Adipose tissue (tissue), 3 donors: ENCODE results near the gene CCDC73. TPM values are rescaled to one million over a fixed set of nuclear protein-coding genes. Genes with fewer than 3 reads are reported as not detected.
"Not testable (repeated sequence)": the region's sequence is repeated elsewhere in the genome, so short reads cannot be mapped to it uniquely, and the experiment has no call there.

ENCODE experiments used
- H3K27ac ChIP-seq: one replicate; pipeline ENCODE4 v1.5.1; 2013; ENCODE audit warnings: low read depth, low read length
- WGBS, 3 donors: extraction: QIAGEN DNeasy Blood & Tissue Kit; methylation state at CpG; one replicate each; pipeline ENCODE4 v1.1.7; 2013; 5-methylcytosine and 5-hydroxymethylcytosine counted together
- polyA plus RNA-seq, 3 donors: library from polyadenylated mRNA; stranded (reverse); fragments of 200-250 nt; gene quantifications; one replicate each; pipeline ENCODE4 v1.2.3, GENCODE V29; 2013
- donor health status: healthy with polysubstance abuse.
- donor health status: Bipolar disorder and iron deficiency.
- donor health status: healthy.

CCDC73 gene
- polyA plus RNA-seq, 3 donors: 0.11 TPM; not detected in 2

GRCh38 chr11:32817852-32818183, 23.4 kb upstream of the CCDC73 start:
- no peak overlapping the region for H3K27ac ChIP-seq
- WGBS, 3 donors: 76 to 87% (median 81%) methylated on average over 3 of the region's 3 CpGs

DNA sequence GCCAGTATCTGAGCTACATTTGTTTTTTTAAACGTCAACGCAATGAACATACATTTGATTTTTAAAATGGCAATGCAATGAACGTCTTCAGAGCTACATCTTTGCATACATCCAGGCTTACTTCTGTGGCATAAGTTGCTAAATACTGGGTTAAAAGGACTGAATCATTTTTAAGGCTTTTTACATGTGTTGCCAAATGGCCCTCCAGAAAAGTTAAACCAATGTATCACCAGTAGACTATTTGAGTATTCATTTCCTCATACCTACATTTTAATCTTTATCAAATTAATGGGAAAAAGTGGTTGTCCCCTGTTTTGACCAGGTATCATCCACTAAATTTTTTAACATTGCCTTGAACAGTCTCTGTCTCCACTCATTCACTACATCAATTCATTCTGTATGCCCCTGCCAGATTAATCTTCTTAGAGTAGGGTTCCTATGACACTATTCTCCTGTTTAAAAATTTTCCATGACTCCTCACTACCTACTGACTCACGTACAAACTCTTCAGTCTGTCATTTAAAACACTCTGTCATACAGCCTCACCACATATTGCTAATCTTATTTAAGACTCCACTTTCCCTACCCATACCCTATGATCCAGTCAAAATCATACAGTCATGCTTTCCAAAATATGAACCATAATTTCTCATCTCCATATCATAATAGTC, 22.9 kb upstream of the CCDC73 start:
- 78 to 92% (median 81%) methylated on average over 4 of the region's 4 CpGs for WGBS, 3 donors

GRCh38 chr11:32809313-32809712, 14.9 kb upstream of the CCDC73 start:
- WGBS, 3 donors: 19 to 35% (median 29%) methylated on average over 3 of the region's 3 CpGs
- no peak overlapping the region for H3K27ac ChIP-seq

More for the DNA sequence above, 22.9 kb upstream of the CCDC73 start:
- no peak overlapping the region for H3K27ac ChIP-seq

GRCh38 chr11:32796425-32796824, 2.0 kb upstream of the CCDC73 start:
- no peak overlapping the region for H3K27ac ChIP-seq
- WGBS, 3 donors: 80 to 87% (median 84%) methylated on average over 3 of the region's 3 CpGs

- no peak overlapping the region for H3K27ac ChIP-seq
- WGBS, 3 donors: 16 to 18% (median 16%) methylated on average over 13 of the region's 13 CpGs
These were observed 1.4 kb downstream of the CCDC73 start for GRCh38 chr11:32792948-32793475.

DNA sequence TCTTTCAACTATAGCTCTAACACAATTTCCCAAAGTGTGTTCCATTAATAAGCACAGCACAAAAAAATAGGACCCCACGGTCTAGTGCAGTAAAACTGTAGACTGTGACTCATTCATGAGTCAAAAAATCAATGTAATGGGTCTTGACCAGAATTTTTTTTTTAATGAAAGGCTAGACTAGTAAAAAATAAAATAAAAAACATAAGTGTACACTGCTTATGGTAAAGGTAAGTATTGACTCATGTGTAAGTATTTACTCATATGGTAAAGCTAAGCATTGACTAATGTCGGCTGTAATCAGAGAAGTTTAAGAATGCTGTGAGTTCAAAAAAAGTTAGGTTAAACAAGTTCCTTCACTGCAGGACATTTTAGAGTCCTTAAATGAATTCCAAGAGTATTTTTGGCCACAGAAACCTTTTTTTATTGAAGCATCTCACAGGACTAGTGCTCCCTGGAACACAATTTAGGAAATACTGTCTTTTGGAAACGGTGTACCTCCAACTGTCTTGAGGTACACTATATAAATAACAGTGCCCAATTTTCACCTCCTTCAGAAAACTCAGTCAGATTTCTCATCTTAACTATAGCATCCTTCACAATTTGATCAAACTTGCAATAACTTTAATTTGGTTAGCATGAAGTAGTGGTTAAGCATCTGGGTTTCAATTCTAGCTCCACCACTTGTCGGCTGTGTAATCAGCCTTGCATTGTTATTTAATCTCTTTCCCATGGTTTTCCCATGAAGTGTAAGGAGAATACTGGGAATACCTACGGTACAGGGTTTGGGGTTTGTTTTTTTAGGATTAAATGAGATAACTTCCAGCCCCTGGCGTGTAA, 2.1 kb downstream of the CCDC73 start:
- 31 to 44% (median 39%) methylated on average over 6 of the region's 6 CpGs for WGBS, 3 donors
- H3K27ac ChIP-seq: no peak overlapping the region

DNA sequence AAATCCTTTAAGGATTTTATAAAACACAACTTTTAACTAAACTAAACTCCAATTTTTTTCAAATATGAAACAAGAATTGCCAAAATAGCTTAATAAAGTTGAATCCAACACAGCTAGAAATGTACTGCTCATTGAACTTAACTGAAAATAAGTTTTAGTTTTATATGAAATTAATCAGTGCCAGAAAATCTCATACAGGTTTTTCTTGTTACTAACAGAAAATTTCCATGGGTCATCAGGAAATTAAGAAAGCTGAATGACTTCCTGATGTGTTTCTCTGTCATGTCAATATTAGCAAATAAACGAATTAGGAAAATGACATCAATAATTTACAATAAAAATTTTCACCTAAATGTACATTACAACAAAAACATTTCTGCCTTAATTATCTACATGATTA, 3.5 kb downstream of the CCDC73 start:
- 38 to 49% (median 39%) methylated on average over 1 of the region's 1 CpG for WGBS, 3 donors
- no peak overlapping the region for H3K27ac ChIP-seq

- H3K27ac ChIP-seq: no peak overlapping the region
These were observed 7.7 kb downstream of the CCDC73 start for GRCh38 chr11:32786811-32787210.

DNA sequence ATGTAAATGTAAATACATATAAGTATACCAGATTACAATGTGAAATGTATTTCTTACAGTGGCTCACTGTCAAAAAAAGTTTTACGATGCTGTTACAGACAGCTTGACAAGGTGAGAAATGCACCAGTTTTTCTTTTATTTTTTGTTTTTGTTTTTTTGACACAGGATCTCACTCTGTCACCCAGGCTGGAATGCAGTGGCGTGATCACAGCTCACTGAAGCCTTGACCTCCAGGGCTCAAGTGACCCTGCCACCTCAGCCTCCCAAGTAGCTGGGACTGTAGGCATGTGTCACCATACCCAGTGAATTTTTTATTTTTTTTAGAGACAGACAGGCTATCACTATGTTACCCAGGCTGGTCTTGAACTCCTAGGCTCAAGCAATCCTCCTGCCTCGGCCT, 9.2 kb downstream of the CCDC73 start:
- no peak overlapping the region for H3K27ac ChIP-seq
- WGBS, 3 donors: 88 to 93% (median 90%) methylated on average over 3 of the region's 3 CpGs

DNA sequence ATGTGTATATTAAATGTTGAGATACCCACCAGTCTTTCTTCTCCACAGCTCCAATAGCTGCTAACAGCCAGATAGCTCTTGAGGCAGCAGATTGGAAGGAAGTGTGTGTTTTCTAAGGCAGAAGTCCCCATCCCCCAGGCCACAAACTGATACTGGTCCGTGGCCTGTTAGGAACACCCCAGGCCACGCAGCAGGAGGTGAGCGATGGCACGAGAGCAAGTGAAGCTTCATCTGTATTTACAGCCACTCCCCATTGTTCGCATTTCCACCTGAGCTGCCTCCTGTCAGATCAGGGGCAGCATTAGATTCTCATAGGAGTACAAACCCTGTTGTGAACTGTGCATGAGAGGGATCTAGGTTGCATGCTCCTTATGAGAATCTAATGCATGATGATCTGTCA, 12.7 kb downstream of the CCDC73 start:
- no peak overlapping the region for H3K27ac ChIP-seq
- WGBS, 3 donors: 70 to 78% (median 77%) methylated on average over 5 of the region's 5 CpGs

- 84 to 94% (median 87%) methylated on average over 2 of the region's 2 CpGs for WGBS, 3 donors
These were observed 13.6 kb downstream of the CCDC73 start for GRCh38 chr11:32780839-32781238.

GRCh38 chr11:32779136-32779535, 15.3 kb downstream of the CCDC73 start:
- no peak overlapping the region for H3K27ac ChIP-seq

More at GRCh38 chr11:32780839-32781238, 13.6 kb downstream of the CCDC73 start:
- H3K27ac ChIP-seq: not testable (repeated sequence)

DNA sequence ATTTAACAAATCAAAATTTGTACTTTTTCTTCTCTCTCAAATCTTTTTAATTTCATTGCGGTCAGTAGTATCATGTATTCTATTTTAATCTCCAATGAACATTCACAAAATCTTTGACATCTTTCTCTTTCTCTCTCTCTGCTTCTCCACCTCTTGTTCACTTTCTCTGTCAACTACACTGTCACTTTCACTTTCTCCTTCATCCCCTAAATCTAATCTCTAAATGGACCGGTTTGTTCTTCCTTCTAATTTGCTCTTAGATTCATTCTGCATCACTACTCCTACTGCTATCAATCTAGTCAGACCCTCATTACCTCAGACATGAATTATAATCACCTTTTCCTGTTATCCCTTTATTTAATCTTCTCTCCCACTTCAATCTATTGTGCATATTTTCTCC, 18.6 kb downstream of the CCDC73 start:
- WGBS, 3 donors: 46 to 66% (median 54%) methylated on average over 2 of the region's 2 CpGs
- no peak overlapping the region for H3K27ac ChIP-seq

- 55 to 86% (median 63%) methylated on average over 2 of the region's 2 CpGs for WGBS, 3 donors
- no peak overlapping the region for H3K27ac ChIP-seq
These were observed 20.4 kb downstream of the CCDC73 start for GRCh38 chr11:32774081-32774480.

GRCh38 chr11:32772731-32773130, 21.7 kb downstream of the CCDC73 start:
- H3K27ac ChIP-seq: no peak overlapping the region

DNA sequence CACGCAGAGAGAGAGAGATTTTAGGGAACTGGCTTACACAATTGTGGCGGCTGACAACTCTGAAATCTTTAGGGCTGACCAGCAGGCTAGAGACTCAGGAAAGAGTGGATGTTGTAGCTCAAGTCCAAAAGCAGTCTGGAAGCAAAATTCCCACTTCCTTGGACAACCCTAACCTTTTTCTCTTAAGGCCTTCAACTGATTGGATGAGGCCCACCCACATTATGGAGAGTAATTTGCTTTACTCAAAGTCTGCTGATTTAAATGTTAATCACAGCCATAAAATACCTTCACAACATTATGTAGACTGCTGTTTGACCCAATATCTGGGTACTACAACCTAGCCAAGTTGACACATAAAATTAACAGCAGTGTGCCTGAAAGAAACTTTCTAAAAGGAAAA, 32.7 kb downstream of the CCDC73 start:
- not testable (repeated sequence) for H3K27ac ChIP-seq
- WGBS, 3 donors: 71 to 85% (median 80%) methylated on average over 2 of the region's 2 CpGs

DNA sequence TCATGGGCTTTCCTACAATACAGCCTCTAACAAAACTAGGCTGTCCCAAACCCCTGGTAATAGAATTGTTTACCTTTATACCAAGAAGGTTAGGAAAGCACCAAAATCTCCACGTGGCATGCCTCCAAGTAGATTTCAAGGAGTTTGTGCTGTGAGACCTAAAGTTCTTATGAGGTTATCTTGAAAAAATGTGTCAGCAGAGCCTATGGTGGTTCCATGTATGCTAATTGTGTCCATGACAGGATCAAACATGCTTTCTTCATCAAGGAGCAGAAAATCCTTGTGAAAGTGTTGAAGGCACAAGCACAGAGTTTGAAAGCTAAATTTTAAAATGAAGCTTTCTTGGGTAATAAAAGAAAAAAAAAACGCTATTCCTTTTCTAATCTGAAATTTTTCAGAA, 36.2 kb downstream of the CCDC73 start:
- H3K27ac ChIP-seq: no peak overlapping the region
- 54 to 73% (median 72%) methylated on average over 2 of the region's 2 CpGs for WGBS, 3 donors

- WGBS, 3 donors: 63 to 92% (median 73%) methylated on average over 1 of the region's 1 CpG
- H3K27ac ChIP-seq: not testable (repeated sequence)
These were observed 41.3 kb downstream of the CCDC73 start for GRCh38 chr11:32753181-32753580.

DNA sequence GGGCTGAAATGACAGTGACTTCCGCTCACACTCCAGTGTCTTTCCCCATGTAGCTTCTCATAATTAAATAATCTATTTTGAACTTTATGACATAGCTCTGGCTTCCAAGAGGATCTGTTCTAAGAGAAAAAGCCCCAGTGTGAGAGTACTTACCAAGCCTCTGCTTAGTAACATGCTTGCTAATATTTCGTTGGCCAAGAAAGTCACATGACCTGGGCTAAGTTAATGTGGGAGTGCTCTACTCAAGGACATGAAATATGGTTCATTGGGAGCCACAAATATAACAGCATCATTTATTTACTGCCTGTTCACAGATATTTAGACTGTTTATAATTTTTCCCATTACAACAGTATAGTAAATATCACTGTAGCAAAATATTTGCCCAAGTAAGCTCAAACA, 42.5 kb downstream of the CCDC73 start:
- no peak overlapping the region for H3K27ac ChIP-seq
- WGBS, 3 donors: 79 to 88% (median 83%) methylated on average over 2 of the region's 2 CpGs

GRCh38 chr11:32751381-32751780, 43.1 kb downstream of the CCDC73 start:
- WGBS, 3 donors: 78 to 90% (median 86%) methylated on average over 6 of the region's 6 CpGs
- no peak overlapping the region for H3K27ac ChIP-seq
